Uterus (tissue), 2 donors: Measurements from ENCODE around the gene ARL3.

Source experiments
- POLR2A ChIP-seq, 2 donors: fragments of 450-650 bp; IDR thresholded peaks; one replicate each; pipeline ENCODE4 v1.6.1; 2016; ENCODE audit warnings: antibody characterized with exemption in 2 of 2, mild to moderate bottlenecking in 1 of 2, moderate library complexity in 1 of 2
- TF ChIP-seq, protein P1 (sequence below), 4 experiments: fragments of 200-600 bp in 2 of 4; fragments of 450-650 bp in 2 of 4; sonication (generic) in 2 of 4; IDR thresholded peaks; one replicate each; pipeline ENCODE4 v1.5.1; 2016 to 2019; ENCODE audit warnings: antibody characterized with exemption in 4 of 4, mild to moderate bottlenecking in 2 of 4, moderate library complexity in 1 of 4

DNA sequence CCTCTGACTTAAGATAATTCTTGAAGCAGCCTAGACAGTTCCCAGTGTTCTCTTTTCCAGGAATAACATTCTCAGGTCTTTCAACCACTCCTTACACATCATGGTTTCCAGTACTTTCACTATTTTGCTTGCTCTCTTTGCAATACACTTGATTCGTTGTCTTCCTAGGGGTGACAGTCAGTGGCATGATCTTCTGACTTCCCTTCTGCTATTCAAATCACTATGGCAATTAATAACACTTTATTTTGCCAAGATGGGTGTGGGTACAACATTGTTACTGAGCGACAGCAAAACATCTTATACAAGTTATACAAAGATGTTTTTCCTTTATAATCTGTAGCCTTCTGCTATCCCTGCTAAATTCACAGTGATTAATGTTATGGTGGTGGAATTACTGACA, 15.3 kb downstream of the ARL3 start:
- TF ChIP-seq, protein P1, sequence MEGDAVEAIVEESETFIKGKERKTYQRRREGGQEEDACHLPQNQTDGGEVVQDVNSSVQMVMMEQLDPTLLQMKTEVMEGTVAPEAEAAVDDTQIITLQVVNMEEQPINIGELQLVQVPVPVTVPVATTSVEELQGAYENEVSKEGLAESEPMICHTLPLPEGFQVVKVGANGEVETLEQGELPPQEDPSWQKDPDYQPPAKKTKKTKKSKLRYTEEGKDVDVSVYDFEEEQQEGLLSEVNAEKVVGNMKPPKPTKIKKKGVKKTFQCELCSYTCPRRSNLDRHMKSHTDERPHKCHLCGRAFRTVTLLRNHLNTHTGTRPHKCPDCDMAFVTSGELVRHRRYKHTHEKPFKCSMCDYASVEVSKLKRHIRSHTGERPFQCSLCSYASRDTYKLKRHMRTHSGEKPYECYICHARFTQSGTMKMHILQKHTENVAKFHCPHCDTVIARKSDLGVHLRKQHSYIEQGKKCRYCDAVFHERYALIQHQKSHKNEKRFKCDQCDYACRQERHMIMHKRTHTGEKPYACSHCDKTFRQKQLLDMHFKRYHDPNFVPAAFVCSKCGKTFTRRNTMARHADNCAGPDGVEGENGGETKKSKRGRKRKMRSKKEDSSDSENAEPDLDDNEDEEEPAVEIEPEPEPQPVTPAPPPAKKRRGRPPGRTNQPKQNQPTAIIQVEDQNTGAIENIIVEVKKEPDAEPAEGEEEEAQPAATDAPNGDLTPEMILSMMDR (IDR thresholded peaks at IDR 0.05) = no peak
- TF ChIP-seq POLR2A (IDR thresholded peaks at IDR 0.05) = no peak
